ENCODE measurements around the gene UBE3A. TPM values are rescaled to one million over a fixed set of nuclear protein-coding genes. Genes with fewer than 3 reads are reported as not detected.

Gene UBE3A
- total RNA-seq: 10 to 100 TPM; 26.7 to 38.9 TPM

DNA sequence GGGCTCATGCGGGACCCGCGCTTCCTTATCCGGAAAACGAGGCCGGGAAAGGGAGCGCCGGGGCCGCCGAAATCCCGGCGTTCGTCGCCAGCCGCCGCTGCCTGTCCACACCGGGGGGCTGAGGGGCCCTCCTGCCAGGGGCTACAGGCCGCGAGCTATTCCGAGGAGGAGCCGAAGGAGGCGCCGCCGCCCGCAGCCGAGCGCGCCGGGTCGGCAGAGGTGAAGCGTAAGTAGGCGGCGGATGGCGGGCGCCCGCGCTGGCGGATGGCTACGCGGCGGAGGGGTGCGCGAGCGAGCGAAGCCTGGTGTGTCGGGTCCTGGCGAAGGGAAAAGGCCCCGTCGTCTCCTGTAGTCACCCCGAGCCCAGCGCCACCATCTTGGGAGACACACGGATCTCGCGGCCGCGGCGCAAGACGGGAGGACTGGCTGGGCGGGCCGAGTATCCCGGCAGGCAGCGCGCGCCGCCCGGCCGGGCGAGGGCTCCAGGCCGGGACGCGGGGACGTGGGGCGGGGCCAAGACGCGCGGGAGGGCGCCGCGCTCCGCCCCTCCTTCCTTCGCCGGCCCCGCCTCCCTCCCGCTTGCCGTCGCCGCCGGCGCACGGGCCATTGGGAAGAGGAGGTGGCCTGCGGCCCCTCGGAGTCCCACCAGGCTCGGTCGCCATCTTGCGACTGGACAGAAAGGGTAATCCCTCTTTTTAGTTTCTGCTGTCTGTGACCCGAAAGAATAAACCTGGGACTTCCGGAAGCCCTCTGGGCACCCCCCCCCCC, at the start of gene UBE3A:
TSS of gene UBE3A (minus strand) at position 424 of the 768 bp plus-strand sequence. CDS start 29,917 bp downstream, outside the sequence.
- Histone ChIP-seq H3K27ac (peak within 1 kb of the TSS; percentile 93 to 99 (median 96)), H3K36me3 (replicated peaks in 1 of 2; ENCODE audit: insufficient read depth in 1 of 2, low read depth in 2 of 2) (no peaks in the 10 kb centered on the region), H3K27me3 (no peaks in the 10 kb centered on the region), H3K9me3 (no peaks in the 10 kb centered on the region), H3K4me3 (peak within 1 kb of the TSS; percentile 86 to 100), H3K4me1 (peaks cover 20% of the 10 kb centered on the region)
- DNase-seq: peak; percentile 91 to 94 (median 92)
- TF ChIP-seq POLR2A (IDR thresholded peaks at IDR 0.05): peak; percentile 69 to 79 (median 76)
- TF ChIP-seq, protein P1, sequence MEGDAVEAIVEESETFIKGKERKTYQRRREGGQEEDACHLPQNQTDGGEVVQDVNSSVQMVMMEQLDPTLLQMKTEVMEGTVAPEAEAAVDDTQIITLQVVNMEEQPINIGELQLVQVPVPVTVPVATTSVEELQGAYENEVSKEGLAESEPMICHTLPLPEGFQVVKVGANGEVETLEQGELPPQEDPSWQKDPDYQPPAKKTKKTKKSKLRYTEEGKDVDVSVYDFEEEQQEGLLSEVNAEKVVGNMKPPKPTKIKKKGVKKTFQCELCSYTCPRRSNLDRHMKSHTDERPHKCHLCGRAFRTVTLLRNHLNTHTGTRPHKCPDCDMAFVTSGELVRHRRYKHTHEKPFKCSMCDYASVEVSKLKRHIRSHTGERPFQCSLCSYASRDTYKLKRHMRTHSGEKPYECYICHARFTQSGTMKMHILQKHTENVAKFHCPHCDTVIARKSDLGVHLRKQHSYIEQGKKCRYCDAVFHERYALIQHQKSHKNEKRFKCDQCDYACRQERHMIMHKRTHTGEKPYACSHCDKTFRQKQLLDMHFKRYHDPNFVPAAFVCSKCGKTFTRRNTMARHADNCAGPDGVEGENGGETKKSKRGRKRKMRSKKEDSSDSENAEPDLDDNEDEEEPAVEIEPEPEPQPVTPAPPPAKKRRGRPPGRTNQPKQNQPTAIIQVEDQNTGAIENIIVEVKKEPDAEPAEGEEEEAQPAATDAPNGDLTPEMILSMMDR (IDR thresholded peaks at IDR 0.05): peak in 3 of 7 experiments; percentile 19 to 44 (median 20)
- 0% methylated on average over 19 to 72 of the region's 97 CpGs for WGBS, 2 donors
- ATAC-seq: peak; percentile 96
- intact Hi-C loops (cut with DNase I): no loop called here

DNA sequence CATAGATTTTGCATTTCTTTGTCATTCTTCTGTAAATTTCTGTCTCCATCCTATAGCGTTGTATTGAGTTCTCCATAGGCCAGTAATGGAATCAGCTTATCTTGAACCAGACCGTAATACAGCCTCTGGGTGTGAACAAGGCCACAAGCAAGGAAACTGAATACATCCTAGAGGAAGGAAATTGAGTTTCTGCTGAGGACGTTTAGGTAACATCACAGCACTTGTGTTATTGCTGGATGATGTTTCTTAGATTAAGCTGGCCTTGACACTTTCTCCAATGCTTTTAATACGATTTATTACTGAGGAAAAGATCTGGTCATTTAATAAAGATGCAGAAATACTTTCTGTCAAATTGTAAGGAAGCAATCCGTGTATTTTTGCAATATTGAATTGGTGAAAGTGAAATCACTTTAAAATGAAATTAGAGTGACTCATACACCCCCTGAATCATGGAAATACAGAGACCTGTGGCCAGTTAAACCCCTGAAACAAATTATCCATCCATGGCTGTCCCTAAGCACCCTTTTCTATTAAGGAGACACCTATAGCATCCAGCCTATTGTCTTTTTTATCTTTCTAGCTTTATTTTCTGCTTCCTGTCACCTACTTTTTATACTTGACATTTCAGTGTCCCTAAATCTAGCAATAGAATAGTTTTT, 48.5 kb upstream of the UBE3A start:
- H3K27me3 ChIP-seq: no peaks in the 10 kb centered on the region
- WGBS, 2 donors: 55 to 64% methylated on average over 5 of the region's 5 CpGs
- TF ChIP-seq, protein P1 (IDR thresholded peaks at IDR 0.05): no peak
- TF ChIP-seq POLR2A (IDR thresholded peaks at IDR 0.05): no peak
- H3K27ac ChIP-seq: no peak overlapping the region
- H3K9me3 ChIP-seq: peaks cover 0 to 5% (median 0%) of the 10 kb centered on the region in 3 donors
- no peaks in the 10 kb centered on the region for H3K36me3 ChIP-seq (replicated peaks in 1 of 2; ENCODE audit: insufficient read depth in 1 of 2, low read depth in 2 of 2)
- DNase-seq: no peak
- intact Hi-C loops (cut with DNase I): no loop called here
- H3K4me1 ChIP-seq: no peaks in the 10 kb centered on the region
- no peak for ATAC-seq
- no peak overlapping the region for H3K4me3 ChIP-seq

DNA sequence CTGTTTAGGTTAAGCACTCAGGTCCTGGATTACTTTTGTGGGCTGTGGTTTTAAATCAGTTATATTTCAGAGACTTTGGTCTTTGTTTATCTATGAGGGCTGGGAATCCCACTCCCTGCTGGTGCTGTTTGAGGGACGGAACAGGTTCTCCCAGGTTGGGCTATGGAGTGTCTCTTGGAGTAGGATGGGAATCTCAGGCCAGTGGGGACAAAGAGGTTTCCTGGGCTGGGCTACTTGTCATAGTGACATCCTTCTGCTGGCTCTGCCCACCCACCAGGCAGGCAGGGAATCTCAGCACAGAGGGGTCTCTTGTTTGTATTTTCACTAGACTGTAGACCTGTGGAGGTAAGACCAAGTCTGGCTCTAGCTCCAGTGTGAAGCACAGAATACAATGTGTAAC, 47.2 kb upstream of the UBE3A start:
- Histone ChIP-seq H3K27ac (no peak overlapping the region), H3K9me3 (no peaks in the 10 kb centered on the region), H3K36me3 (replicated peaks in 1 of 2; ENCODE audit: insufficient read depth in 1 of 2, low read depth in 2 of 2) (no peaks in the 10 kb centered on the region), H3K4me1 (peaks cover 3% of the 10 kb centered on the region), H3K27me3 (no peaks in the 10 kb centered on the region), H3K4me3 (no peak overlapping the region)
- intact Hi-C loops (cut with DNase I): no loop called here
- TF ChIP-seq POLR2A (IDR thresholded peaks at IDR 0.05): no peak
- TF ChIP-seq, protein P1 (IDR thresholded peaks at IDR 0.05): no peak
- WGBS, 2 donors: 67 to 73% methylated on average over 1 of the region's 1 CpG
- no peak for ATAC-seq
- no peak for DNase-seq

DNA sequence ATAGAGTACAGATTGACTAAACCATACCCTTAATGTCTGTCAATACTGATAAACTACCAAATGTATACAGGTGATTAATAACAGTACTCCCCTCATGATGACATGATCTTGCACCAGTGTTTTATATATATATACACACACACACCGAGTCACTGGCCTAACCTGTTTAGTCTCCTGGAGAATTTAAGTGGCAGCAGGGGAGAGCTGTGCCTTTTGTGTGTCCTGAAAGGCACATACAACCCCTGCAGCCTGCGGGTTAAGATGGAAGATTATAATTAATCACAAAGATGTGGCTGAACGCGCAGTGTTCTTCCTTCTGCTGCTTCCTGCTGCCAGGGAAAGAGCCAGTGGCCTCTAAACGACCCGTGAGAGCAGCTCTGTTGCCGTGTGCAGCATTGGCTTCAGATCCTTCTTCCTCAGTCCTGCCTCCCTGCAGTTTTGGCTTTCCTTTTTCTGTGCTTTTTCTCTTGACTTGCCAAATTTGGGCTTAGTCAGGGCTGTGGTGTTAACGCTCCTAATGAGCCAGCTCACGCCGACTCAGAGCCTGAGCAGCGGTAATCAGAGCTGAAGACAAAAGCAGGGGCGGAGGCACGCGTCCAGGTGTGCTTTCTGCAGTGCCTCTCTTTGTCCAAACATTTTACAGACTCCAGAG, 42.5 kb upstream of the UBE3A start:
- intact Hi-C loops (cut with DNase I): no loop called here
- Histone ChIP-seq H3K27ac (no peak overlapping the region), H3K4me3 (no peak overlapping the region), H3K9me3 (no peaks in the 10 kb centered on the region), H3K4me1 (peaks cover 3% of the 10 kb centered on the region), H3K27me3 (no peaks in the 10 kb centered on the region), H3K36me3 (replicated peaks in 1 of 2; ENCODE audit: insufficient read depth in 1 of 2, low read depth in 2 of 2) (no peaks in the 10 kb centered on the region)
- TF ChIP-seq, protein P1 (IDR thresholded peaks at IDR 0.05): no peak
- no peak for TF ChIP-seq POLR2A (IDR thresholded peaks at IDR 0.05)
- DNase-seq (peak in 2 of 4 donors; percentile 3 to 28), ATAC-seq (no peak)
- WGBS, 2 donors: 12 to 14% methylated on average over 14 of the region's 14 CpGs

Measured in body of pancreas (tissue), 4 donors.